HG03095 (cell line): ENCODE measurements around the gene NAGPA.

Experiments used
- ATAC-seq: cut with Tn5 transposase; IDR thresholded peaks from one replicate; pipeline ENCODE4 v1.9.1; 2021; ENCODE audit warnings: moderate library complexity; ENCODE audit not compliant: unreplicated experiment

NAGPA gene

DNA sequence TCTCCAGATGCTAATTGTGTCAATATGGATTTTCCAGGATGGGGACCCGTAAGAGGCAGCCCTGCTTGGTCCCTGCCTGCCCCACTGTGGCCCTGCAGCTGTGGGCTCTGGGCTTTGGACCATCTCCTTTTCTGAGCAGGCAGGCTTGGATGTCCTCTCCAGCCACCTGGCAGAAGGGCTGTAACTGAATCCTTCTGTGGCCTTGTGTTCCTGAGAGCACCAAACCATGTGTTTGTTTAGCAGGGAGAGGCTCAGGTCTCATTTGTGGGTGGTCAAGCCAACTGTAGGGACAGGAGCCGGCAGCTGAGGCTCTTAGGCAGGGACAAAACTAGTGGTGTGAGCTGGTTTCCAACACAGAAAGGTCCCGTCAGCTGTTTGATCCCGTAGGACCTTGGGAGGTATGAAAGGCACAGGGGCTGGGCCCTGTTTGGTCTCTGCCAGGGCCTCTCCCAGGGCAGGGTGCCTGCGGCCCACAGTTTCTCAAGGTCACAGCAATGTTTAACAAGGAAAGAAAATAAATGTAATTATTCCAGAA, 57.1 kb downstream of the NAGPA start:
- ATAC-seq, result no peak

DNA sequence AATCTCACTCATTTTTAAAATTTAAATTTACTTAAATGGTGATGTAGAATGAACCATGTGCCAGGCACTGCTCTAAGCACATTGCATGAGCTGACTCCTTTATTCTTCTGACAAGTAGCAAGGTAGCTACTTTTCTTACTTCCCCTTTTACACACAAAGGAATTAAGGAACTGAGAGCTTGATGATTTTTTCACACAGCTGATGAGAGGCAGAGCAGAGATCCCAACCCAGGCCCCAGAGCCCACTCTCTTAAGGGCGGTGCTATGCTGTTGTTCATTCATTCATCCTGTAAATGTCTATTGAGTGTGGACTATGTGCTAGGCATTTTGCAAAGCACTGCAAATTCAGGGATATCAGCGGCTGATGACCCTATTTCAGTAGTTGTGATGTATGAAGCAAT, 57.7 kb downstream of the NAGPA start:
- ATAC-seq, result peak; percentile 95
